ENCODE measurements around the gene CYP11A1.

CYP11A1 gene

DNA sequence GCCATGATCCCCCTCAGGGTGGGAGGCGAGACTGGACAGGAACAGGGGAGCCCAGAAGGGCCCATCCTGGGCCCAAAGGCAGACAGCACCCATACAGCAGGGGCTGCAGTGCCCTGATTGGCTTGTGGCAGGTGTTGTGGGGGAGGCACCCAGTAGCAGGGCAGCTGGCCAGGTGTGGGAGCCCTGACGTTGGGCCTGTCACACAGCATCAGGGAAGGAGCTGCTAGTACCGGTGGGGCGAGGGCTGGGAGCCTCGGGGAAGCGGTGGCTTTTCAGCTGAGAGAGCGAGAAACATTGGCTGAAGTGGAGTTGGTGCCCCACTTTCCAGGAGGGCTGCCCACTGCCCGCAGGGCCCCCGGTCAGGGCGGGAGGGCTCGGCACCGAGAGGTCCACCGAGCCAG, 19.7 kb upstream of the CYP11A1 start:
- DNase-seq: no peak

DNA sequence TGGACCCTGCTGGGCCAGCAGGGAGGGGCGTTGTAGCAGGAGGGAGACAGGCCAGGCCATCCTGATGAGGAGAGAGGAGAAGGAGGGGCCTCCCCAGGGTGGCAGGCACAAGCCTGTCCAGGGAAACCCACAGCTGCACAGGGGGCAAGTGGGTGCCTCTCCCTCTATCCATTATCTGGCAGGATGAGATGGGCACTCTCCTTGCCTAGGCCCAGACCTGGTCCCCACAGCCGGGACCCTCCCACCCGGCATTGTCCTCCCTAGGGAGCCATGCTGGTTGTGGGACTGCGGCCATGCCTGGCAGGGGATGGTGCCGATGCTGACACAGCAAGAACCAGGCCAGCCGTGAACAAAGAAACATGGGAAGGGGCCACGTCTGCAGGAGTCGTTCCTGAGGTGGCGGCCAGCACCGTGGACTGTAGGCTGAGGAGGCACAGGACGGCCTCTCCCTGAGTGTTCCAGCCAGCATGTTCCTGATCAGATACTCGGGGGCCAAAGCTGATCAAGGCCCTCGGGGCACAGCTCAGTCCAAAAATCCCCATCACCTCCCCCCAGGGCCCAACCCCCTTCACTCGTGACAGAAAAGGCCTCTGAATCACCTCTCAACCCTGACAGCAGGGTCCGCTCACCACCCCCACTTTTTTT, 19.2 kb upstream of the CYP11A1 start:
- DNase-seq: no peak

DNA sequence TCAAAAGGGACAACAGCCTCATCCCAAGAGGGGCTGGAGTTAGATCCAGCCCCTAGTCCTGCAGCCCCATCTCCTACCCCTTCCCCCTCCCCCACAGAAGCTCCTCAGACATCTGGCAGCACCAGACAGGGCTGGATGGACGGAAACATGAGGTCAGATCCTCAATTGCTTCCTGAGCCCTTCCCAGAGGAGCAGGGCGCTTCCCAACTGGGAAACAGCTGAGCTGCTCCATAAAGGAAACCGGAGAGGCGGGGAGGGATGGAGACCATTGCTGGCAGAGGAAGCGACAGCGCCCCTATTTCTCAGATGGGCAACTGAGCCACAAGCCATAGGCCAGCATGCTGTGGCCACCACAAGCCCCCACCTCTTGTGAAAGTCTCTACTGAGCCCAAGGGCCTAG, 18.3 kb upstream of the CYP11A1 start:
- DNase-seq: no peak

DNA sequence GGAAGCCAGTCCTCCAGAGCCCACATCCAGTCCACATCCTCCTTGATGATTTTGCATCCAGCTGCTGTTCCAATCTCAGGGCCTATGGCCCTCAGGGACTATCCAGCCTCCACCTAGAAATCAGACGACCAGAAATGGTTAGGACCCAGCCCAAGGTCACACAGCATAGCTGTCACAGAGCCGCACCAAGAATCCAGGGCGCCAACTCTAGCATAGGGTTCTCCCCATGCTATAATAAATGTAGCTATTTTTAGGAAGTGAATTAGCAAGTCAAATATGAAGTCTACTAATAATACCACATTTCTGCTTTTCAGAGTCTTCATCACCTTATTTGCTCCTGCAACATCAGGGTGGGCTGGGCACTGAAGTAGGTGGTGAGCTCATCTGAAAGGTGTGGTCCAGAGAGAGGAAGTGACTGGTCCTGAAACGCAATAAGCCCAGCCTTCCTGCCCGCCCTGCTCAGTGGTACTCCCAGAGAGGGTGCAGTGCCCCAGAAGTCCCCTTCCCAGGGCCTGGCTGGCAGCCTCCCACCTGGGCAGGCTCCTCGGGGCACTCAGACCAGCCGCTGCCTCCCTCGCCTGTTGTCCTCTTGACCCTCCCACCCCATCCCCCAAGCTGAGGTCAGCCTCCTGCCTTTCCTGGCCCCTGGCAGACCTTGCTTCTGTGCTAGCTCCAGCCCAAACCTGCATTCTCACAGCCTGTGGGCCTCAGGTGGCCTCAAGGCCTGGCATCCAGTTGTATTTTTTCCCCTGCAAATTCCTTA, 17.6 kb upstream of the CYP11A1 start:
- no peak for DNase-seq

DNA sequence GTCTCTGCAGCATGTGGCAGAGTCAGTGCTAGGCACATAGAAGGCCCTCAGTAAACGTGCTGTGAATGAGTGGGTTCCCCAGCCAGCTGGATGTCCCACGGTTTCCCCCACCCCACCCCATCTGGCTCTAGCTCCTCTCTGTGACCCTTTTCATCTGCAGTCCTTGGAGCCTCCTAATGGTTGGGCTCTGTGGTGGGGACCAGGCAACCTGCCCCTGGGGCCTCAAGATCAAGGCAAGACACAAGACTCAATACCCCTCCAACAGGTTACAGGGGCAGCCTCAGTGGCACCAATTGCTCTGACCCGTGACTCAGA, 17.1 kb upstream of the CYP11A1 start:
- DNase-seq: no peak

DNA sequence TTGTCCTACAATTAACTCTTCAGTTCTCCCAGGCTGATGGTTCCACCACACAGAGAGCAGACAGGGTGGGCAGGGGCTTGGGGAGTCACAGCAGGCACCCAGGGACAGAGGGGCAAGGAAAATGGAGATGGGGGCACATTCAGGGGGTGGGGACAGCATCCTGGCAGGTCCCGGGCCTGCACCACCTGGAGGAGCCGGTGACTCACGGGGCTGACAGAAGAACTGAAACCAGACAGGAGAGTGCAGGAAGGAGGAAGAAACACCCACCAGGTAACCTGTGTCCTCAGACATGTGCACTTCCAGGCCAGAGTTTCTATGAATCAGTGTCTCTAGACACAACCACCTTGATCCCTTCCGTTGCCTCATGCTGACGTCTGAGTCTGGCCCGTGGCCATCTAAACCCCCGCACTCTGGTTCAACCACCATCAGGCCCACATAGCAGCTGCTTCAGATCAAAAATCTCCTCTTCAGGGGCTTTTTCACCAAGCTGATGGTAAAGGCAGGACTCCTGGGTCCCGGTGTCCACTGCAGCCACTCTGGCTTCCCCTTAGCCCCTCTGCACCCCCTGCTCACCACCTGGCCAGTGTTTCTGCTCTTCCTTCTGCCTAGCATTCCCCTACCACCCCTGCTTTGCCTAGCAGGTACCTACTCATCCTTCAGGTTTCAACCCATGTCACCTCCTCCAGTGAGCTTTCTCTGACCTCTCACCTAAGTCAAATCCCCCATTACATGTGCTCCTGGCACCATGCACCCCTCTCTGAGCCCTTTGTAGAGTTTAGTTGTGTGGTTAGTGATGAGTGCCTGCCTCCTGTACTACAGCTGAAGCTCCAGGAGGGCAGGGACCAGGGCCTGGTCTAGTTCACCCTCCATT, 16.5 kb upstream of the CYP11A1 start:
- no peak for DNase-seq

DNA sequence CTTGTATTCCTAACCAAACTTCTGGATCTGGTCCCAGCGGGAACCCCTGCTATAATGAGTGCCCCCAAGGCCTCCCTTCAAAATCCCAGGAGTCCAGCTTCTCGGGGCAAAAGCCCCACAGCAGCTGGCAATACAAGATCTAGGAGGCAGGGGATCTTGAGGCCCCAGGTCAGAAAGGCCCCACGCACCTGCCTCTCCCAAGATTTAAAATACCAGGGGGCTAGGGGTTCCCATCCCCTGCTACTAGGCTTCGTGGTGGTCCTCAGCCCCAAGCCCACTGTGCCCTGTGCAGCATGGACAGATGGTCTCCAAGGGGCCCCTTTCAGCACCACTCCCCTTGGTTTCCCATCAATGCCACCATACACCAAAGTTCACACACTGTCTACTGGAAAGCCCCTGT, 15.8 kb upstream of the CYP11A1 start:
- no peak for DNase-seq

DNA sequence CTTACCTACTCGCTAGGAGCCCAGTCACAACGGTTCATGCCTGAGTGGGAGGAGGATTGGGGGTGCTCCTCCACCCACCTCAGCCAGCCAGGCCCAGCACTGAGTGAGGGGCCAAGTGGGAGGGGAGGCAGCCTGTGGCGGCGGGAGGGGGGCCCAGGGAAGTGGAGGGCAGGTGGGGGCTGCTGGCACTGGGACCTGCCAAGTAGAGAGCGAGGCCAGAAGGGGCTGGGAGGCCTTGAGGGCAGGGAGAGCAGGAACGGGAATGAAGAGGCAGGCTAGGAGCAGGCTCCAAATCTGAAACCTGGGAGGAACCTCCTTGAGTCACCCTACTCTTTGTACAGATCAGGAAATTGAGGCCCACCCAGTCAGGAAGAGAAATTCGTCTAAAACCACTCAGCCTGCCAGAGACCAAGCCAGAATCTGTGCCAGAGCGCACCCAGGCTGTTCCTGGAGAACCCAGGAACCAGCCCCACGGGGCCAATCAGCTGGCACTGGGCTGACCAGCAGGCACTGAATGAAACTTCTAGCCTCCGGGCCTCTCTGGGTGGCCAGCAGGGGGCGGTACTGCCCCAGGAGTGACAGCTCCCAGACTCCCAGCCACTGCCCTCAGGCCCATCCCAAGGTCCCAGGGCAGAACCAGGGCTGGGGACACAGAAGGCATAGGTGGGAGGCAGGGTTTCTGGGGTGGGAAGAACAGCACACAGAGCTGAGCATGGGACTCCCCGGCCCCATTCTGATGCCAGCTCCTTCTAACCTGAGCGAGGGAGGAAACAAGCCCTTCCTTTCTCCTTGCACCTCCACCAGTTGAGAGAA, 14.8 kb upstream of the CYP11A1 start:
- peak; percentile 3 for DNase-seq

DNA sequence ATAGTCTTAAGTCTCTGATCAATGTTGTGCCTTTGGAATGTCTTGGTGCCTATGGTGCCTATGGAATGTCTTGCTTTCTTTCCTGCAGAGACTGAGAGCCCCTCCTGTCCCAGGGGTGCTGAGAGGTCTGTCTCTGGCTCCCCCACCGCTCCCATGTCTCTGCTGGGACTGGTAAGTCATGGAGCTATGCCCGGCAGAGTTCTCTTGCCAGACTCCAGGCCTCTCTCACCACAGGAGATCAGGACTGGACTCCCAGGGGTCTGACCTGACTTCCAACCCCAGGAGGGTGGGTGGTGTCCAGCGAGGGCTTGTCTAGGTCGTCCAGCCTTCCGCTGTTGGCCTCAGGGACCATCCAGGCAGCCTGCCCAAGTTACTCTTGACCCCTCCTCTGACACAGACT, 14.0 kb upstream of the CYP11A1 start:
- no peak for DNase-seq

DNA sequence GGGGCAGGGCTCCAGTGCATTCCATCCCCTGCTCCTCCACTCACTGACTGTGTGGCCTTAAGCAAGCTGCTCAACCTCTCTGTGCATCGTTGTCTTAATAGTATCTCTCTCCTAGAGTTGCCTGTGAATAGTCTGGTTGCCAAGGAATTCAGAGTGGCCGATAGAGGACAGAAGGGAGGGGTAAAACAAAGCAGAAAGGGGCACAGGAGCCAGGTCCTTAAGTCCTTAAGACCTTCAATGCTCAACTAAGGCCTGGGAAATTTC, 13.7 kb upstream of the CYP11A1 start:
- DNase-seq: no peak

DNA sequence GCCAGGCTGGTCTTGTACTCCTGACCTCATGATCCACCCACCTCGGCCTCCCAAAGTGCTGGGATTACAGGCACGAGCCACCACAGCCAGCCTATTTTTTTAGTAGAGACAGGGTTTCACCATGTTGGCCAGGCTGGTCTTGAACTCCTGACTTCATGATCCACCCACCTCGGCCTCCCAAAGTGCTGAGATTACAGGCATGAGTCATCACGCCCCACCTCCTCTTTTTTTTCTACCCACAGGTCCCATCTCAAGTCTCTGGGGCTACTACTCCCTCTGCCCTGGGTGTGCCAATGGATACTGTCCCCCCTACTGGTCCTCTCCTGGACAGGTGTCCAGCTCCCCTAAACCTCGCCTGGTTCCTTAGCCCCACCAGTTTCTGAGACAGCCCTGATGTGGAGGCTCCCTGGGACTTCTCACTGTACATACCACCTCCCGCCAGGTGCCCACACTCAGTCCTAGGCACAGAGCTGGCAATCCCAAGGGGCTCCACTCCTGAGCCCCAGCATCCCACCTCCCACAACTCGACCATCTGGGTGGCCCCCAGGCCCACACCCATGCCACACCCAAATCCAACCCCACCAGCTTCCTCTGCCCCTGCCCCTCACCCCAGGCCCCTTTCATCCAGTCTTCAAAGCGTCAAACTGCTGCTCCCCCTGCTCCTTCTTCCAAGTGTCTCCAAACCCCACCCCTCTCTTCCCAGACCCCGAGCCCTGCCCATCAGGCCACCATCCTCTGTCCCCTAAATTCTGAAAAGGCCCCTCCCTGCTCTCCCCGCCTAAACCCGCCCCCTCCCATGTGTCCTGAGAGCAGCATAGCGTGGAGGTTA, 13.1 kb upstream of the CYP11A1 start:
- DNase-seq: no peak

DNA sequence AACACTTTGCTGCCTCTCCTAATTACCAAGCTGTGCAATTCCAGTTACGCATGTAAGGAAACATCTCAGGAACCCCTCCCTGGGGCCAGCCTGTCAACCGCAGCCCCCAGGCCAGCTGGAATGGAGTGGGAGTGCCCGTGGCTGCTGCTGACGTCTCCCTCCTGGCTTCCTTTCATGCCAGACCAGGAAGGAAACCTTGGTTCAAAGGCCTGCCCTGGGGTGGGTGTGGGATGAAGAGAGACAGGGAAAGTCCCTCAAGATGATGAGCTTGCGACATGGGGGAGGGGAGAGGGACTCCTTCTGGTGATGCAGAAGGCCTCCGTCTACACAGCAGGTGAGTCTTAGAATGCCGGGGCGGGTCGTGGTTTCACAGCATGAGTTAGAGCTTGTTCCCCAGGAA, 11.4 kb upstream of the CYP11A1 start:
- DNase-seq: no peak

DNA sequence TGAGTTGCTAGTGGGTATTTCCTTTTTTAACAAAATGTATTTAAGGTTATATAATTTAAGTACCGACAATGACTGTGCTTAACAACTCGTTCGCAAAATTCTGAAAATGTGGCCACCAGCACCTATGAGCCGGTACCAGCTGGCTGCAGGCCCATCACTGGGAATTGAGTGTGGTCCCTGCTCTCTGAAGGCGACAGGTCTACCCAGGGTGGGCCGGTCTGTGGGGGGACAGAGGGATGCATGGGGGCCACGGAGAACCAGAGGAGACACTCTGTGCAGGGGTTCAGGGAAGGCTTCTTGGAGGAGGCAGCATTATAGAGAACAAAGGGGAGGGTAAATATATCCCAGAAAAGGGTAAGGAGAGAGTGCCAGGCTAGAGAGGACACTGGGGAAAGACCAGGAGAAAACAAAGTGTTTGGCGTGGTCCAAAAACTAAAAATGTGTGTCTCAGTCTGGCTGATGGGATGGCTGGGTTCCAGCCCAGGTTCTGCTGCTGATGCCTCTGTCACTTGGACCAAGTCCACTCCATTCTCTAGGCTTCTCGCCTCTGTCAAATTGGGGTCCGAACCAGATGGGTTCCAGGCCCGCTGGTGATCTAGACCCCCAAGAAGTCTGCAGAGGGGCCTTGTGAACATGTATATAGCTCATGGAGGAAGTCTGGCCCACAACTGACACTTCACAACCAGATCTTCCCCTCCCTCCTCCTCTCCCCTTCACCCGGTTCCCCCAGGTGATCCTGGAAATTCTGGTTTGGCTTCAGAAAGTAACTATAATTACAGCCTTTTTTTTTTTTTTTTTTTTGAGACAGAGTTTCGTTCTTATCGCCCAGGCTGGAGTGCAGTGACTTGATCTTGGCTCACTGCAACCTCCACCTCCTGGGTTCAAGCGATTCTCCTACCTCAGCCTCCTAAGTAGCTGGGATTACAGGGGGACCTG, 10.7 kb upstream of the CYP11A1 start:
- DNase-seq: no peak

DNA sequence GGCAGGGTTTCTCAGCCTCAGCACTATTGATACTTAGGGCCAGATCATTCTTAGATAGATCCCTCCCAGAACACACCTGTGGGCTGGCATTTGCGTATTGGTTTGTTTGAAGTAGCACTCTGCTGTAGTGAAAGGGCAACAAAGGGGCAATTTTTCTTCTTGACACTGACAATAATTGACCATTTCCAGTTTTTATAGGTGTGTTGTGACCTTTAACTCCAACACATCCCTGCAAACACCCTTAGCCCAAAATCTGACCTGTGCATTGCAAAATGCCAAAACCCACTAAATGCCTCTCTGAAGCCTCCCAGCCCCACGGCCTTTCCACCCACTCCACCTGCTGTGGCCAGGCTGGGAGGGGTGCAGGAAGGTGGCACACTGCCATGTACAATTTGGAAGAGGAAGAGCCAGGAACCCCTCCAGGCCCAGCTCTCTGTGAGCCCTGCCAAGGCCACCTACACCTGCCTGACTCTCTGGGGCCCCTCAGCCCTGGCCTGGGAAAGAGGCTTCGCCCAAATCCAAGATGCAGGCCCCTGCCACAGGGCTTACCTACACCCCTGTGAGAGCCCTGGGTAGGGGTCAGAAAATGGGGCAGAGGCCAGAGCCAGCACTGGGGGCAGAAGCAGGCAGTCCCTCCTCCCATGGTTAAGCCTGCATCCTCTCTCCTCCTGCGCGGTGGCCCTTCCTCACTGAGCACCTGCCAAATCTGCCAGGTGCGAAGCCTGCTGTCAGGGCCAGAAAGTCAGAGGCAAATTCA, 9.6 kb upstream of the CYP11A1 start:
- DNase-seq: no peak

DNA sequence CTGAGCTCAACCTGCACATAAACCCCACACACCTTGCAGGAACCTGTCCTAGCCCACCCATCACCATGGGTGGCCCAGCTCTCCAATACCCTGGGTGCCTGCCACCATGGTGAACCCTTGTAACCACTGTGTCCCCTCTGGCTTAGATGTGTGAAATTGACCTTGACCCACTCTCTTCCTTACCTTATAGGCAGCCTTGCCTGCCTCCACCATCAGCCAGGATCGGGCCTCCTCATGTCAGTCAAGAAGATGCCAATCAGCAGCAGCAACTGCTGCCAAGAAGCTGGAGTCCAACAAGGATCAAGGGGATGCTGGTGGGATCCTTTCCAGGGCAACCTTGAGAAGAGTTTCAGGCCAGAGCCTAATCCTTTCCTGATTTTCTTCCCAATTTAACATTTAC, 8.8 kb upstream of the CYP11A1 start:
- DNase-seq: no peak

DNA sequence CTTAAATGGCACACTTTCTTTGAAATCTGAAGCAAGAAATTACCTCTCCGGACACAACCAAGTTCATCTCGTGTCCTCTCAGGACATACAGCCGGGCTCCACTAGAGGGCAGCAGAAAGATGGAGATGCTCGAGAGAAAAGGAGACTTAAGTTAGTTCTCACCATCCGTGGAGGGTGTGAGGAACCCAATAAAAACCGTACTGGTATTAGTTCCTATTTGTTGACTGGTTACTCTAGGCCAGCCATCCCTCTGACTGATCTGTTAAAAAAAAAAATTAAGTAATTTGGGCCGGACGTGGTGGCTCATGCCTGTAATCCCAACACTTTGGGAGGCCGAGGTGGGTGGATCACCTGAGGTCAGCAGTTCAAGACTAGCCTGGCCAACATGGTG, 7.9 kb upstream of the CYP11A1 start:
- DNase-seq: peak; percentile 12

DNA sequence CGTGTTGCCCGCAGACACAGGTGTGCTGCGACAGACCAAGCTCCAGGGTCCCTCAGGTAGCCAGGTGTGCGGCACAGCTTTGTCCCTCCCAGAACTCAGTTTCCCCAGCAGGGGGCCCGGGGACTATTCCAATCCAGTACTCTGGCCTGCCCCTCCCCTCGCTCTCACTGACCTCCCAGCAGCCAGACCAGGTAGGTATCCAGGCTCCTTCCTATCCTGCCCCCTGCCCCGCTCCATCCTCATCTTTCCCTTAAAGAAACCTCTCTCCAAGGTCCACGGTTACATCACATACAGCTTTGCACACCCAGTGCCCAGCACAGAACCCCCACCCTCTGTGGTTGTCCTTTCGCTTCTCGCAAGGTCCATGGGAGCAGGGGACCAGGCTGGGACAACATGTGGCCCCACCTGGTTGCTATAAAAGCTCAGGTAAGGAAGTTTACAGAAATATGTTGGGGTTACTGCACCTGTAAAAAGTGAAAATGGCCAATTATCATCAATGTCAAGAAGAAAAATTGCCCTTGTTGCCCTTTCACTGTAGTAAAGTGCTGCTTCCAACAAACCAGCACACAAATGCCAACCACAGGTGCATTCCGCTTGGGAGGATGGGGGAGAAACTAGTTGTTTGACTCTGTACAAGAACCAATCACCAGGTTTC, 7.3 kb upstream of the CYP11A1 start:
- no peak for DNase-seq

DNA sequence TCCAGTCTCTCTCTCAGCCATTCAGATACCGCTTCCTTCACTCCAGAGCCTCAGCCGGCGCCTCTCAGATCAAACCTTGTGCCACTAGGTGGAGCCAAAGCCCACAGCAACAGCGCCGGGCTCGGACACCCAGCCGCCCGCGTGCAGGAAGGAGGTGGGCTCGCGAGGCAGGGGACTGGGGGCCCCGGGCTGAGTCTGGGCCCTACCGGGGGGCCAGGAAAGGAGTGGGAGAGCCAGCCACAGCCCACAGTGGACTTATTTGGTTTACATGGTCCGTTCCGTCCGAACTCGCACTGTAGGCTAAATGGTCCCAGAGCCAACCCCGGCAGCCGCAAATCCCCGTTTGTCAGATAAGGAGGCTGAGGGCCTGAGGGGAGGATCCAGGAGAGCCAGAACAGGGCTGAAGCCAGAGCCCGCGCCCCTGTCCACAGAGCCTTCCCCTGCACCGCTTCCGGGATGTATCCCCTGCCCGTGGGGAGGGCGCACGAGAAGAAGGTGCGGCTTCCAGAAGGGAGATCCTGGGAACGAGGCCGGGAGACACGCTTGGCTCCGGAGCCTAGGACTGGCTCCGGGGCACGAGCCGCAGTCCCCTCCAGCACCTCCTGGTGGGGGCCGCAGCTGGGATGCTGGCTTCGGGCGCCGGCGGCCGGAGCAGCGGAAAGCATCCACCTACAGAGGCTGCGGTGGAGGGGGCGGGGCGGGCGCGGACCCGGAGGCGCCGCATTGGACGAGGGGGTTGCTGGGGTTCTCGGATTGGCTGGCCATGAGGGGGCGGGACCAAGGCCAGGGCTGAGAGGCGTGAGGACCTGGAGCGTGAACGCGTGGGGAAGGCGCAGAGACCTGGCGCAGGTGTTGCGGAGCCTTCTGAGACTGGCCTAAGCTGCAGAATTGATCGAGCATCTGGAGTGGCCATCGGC, 6.5 kb upstream of the CYP11A1 start:
- peak; percentile 25 for DNase-seq

Data from NCI-H2029 treated with DMSO at 0.1 percent for 48 hours (cell line).